HG03521 (cell line): ENCODE measurements around the gene PMPCA.

Experiments
- ATAC-seq: cut with Tn5 transposase; IDR thresholded peaks from one replicate; pipeline ENCODE4 v1.9.1; 2021; ENCODE audit warnings: mild to moderate bottlenecking, moderate library complexity; ENCODE audit not compliant: unreplicated experiment

PMPCA gene

GRCh38 chr9:136453326-136453725 lies 42.9 kb downstream of the PMPCA start:
- no peak for ATAC-seq

DNA sequence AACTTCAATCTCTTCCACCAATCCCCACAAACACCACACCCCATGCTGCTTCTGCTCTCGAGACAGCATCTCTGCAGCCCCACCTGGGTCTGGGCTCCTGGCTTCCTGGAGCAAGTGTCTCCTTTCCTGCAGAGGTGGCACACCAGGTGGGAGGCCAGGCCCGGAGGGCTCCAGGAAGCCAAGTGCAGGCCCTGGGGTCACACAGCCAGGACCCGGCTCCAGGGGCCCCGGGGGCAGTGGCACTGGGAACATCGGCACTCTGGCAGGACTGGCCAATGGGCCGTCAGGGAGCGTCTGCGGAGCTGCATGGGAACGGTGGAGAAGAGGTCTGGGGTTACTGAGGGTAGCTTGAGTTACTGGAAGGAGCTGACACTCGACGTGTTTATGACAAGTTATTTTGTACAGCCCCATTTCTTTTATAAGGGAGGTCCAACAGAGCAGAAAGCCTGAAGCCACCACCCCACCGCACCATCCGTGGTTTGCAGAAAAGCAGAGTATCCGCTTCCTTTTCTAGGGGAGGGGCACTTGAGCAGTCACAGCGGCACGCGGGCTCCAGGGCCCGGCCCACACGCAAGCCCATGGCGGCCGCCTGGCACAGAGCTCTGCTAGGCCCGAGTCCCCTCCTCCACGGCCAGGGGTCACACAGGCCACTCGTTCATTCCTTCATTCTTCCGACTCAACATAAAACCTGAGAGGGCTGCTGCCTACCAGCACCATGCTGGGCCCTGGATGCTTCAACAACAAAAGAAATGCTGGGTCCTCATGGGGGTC lies 43.8 kb downstream of the PMPCA start:
- no peak for ATAC-seq

DNA sequence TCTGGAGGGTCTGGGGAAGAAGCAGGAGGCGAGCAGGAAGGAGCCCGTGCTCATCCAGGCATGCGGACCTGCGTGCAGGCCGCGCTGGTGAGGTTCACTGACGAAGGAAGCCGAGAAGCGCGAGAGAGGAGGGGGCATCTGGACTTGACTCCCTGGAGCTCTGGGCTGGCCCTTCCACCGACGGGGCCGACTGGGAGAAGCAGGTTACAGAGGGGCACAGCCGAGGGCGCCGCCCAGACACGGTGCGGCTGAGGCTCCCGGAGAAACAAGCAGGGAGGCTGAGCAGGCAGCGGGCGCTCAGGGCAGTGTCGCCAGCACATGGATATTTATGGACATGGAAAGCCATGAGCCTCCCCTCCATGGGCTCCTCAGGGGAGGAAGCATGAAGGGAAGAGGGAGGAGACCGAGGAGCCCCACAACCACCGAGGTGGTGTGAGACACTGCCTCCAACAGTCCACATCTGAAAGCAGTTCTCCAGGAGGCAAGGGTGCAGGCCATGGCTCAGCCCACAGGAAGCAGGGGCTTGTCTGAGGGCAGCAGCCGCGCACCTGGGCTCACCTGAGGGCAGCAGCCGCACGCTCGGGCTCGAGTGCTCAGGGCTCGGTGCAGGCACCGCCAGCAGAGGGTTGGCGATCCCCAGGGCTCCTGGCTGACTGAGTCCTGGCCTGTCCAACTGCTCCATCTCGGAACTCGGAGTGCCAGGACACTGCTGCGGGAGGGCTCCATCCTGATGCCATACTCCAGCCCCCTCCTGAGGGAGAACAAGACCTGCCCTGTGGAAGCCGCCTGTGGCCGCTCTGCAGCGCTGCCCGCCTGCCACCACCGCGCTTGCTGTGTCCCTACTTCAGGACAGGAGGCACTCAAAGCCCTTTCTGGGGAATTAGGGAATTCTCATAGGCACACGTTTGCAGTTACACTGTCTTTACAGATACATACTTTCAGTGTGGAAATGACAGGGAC lies 44.9 kb downstream of the PMPCA start:
- ATAC-seq = no peak

GRCh38 chr9:136456258-136456657 lies 45.8 kb downstream of the PMPCA start:
- no peak for ATAC-seq

GRCh38 chr9:136457326-136457725 lies 46.9 kb downstream of the PMPCA start:
- ATAC-seq = no peak

GRCh38 chr9:136459425-136459824 lies 49.0 kb downstream of the PMPCA start:
- no peak for ATAC-seq

DNA sequence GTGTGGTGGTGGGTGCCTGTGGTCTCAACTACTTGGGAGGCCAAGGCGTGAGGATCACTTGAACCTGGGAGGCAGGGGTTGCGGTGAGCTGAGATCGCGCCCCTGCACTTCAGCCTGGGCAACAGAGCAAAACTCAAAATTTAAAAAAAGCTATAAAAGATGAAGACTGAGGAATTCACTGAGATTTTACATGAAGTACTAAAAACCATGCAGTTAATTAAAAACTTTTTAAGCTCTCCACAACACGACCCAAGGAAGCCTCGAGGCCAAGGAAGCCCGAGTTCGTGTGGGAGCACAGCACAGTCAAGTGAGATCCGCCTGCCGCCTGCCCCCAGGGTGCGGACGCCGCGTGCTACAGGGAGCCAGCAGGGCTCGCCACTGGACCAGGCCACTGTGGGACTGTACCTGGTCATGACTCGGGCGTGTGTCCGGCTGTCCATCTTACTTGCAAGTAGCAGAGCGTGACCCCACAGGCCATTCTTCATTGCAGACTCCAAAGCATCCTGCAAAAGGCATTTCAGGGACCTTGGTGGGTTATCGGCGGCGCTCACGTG lies 50.4 kb downstream of the PMPCA start:
- ATAC-seq = no peak

GRCh38 chr9:136462664-136463063 lies 52.2 kb downstream of the PMPCA start:
- no peak for ATAC-seq

DNA sequence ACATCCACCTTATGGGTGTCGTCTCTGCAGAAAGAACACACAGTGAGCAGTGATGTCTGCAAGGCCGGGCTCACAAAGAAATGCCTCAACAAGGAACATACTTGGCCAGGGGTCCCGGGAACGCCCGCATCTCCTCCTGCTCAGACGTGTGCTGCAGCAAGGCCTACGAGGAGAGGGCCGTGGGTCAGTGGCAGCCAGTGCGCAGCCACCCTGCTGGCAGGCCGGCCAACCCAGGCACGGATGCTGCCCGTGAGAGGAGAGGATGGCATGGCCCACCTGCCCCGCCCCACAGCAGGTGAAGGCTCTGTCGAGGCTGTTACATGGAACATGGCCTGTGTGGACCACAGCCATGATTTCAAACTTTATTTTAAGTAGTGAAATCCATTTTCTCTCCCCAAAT lies 53.1 kb downstream of the PMPCA start:
- no peak for ATAC-seq

GRCh38 chr9:136464241-136464640 lies 53.8 kb downstream of the PMPCA start:
- no peak for ATAC-seq

GRCh38 chr9:136465500-136466154 lies 55.2 kb downstream of the PMPCA start:
- no peak for ATAC-seq

GRCh38 chr9:136466155-136466541 lies 55.7 kb downstream of the PMPCA start:
- no peak for ATAC-seq

DNA sequence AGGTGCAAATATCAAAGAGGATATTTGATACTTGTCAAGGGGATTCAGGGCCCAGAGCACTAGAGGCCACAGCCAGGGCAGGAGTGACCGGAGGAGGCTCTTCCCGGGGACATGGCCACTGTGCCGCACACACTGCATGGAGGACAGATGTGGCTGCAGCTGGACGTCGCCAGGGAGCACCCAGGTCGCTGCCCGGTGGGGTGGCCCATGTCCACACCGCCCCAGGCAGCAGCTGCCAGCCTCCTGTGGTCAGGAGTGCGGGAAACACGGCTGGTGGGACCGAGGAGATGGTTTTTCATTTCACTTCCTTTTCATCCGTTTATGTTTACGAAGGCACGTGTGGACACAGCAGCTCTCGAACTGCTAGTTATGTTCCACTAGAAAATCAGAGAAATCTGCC lies 57.3 kb downstream of the PMPCA start:
- no peak for ATAC-seq

DNA sequence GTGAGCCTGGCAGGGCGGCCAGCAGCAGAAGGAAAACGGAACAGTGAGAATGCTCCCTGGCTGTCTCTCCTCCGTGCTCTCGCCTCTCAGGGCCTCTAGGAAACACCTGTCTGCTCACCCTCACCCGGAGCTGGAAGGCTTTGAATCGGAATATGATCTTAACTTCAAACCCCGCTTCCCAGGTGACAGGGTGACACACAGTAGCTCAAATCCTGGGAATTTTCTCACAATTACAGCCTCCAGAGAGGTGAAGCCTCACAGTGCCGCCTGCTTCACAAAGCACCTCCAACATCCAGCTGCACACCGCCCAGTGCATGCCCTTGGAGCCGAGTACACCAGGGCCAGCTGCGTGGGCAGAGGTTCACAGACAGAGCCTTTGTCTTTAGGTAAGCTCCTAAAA lies 59.9 kb downstream of the PMPCA start:
- no peak for ATAC-seq

DNA sequence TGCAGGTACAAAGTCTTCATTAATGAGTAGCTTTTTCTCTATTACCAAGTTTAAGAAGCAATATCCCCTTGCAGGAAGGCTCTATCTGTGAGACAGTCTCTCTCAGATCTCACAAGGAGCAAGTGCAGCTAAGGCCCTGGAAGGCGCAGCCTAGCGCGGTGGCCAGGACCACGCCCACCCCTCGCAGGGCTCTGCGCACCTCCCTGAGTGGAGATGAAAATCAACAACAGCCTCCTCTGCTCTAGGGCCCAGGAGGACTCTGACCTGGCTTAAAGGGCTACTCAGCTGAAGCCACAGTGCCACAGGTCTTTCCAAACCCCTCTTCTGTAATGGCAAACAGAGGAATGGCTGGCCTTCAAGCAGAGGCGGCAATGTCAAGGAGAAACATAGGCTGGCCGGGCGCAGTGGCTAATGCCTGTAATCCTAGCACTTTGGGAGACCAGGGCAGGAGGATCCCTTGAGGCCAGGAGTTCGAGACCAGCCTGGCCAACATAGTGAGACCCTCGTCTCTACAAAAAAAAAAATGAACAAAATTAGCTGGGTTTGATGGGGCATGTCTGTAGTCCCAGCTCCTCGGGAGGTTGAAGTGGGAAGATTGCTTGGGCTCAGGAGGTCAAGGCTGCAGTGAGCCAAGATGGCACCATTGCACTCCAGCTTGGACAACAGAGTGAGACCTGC lies 60.5 kb downstream of the PMPCA start:
- no peak for ATAC-seq

GRCh38 chr9:136471802-136472487 lies 61.5 kb downstream of the PMPCA start:
- no peak for ATAC-seq

DNA sequence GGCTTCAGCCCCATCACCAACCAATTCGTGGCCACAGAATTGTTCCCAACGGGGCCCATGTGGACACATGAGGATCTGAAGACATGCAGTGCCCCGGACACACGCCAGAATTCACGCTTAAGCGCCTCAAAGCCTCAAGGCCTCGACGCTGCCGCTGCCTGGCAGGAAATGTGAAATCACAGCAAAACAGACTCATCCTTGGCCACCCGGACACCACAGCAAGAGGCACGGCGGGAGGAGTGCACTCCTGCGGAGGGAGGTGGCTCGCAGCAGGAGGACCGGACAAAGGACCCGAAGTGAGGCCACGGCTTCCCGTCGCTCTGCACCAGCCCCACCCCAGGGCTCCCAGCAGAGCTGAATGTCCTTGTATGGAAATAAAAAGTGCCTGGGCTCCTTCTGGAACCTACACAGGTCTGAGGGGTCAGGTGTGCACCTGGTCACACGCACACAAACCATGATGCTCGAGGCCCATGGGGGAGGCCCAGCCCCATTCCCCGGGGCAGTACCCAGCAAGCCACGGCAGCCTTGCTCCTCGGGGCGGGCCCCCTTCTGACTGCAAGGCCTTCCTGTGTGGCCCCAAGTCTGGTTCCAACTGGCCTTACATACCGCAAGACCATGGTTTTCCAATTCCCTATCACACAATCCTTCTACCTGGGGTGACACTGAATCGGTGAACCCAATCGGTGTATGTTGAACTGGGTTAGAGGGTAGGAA lies 62.3 kb downstream of the PMPCA start:
- ATAC-seq = no peak

DNA sequence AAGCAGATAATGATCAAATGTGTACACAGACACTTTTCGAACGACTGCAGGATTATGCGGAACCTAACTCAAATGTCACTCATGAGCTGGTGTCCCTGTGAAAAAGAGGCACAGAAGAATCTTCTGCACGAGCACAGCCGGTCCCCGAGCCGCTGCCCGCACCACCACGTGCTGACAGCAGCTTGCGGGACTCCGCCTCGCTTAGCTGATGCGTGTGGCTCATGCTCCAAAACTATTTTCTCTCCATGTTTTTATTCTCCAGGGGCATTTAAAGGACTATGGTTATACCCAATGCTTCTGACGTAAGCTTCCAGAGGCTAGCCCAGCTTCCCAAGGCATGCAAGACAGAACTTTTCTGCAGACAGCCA lies 62.9 kb downstream of the PMPCA start:
- no peak for ATAC-seq
